M059J (cell line): ENCODE results near the gene ZC3H12D. TPM values are rescaled to one million over a fixed set of nuclear protein-coding genes. Genes with fewer than 3 reads are reported as not detected.
"Not testable (repeated sequence)": the region's sequence is repeated elsewhere in the genome, so short reads cannot be mapped to it uniquely, and the experiment has no call there.

Source experiments
- DNase-seq: peaks from one replicate; pipeline ENCODE4 v3.0.0-alpha.2; 2012; ENCODE audit warnings: low read depth
- total RNA-seq: library from RNA; depleted of rRNA; stranded (reverse); fragments of >200 nt; shearing (Covaris generic); gene quantifications from 2 replicates; pipeline ENCODE4 v1.2.3, GENCODE V29; 2014

ZC3H12D gene
- total RNA-seq, 1 experiment from 2014 or later: 0.22 TPM

DNA sequence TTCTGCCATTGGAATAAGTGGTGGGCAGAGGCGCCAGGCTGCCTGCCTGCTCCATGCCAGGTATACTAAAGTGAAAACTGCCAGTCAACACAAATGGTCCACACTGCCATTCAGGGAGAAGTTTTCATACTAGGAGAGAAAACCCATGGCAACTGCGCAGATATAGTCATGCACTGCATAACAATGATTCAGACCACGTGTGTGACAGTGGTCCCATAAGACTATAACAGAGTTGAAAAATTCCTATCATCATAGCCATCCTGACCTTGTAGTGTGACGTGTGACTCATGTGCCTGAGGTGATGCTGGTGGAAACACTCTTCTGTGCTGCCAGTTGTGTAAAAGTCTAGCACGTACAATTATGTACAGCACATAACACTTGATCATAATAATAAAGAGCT, 25.1 kb downstream of the ZC3H12D start:
- DNase-seq: peak; percentile 84

DNA sequence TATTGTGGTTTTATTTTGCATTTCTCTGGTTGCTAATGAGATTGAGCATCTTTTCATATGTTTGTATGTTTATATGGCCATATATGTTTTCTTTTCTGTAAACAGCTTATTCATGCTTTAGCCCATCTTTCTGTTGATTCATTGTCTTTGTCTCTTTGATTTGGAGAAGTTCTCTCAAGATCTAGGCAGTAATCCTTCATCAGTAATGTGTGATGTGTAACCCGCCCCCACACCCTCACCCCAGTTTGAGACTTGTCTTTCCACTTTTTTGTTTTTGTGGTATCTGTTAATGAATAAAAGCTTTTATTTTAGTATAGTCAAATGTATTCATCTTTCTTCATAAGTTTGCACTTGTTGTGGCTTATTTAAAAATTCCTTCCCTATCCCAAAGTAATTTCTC, 26.0 kb downstream of the ZC3H12D start:
- no peak for DNase-seq

DNA sequence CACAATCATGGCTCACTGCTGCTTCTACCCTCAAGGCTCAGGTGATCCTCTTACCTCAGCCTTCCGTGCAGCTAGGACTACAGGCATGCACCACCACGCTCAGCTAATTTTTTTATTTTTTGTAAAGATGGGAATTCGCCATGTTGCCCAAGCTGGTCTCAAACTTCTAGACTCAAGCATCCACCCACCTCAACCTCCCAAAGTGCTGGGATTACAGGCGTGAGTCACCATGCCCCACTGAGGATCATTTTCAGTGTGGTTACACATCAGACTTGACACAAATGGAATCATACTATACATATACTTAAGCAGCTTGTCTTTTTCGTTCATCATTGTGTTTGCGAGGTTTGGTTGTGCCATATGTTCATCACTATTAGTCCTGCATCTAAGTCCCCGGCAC, 26.6 kb downstream of the ZC3H12D start:
- peak; percentile 54 for DNase-seq

DNA sequence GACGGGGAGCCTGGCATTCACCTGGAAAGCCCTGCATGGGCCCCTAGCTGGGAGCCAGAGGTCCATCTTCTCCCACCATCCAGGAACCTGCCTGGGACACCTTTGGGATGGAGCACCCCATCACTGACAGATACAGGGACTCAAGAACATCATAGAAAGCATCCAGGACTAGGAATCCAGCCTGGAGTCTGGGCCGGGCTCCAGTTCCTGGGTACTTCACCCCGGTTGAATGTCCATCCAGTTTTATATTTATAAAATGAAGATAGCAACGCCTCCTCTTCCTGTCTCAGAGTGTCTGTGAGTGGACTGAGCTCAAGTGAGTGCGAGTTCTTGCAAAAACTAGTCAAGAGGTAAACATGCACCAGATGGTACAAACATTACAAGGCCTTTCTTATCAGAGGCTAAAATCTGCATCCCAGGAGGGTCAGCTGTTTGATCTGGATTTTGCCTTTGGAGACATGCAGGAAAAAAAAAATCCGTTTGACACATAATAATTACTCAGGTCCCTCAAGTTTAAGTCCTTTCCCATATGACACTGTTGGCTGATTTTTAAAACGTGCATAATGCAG, 27.4 kb downstream of the ZC3H12D start:
- no peak for DNase-seq

DNA sequence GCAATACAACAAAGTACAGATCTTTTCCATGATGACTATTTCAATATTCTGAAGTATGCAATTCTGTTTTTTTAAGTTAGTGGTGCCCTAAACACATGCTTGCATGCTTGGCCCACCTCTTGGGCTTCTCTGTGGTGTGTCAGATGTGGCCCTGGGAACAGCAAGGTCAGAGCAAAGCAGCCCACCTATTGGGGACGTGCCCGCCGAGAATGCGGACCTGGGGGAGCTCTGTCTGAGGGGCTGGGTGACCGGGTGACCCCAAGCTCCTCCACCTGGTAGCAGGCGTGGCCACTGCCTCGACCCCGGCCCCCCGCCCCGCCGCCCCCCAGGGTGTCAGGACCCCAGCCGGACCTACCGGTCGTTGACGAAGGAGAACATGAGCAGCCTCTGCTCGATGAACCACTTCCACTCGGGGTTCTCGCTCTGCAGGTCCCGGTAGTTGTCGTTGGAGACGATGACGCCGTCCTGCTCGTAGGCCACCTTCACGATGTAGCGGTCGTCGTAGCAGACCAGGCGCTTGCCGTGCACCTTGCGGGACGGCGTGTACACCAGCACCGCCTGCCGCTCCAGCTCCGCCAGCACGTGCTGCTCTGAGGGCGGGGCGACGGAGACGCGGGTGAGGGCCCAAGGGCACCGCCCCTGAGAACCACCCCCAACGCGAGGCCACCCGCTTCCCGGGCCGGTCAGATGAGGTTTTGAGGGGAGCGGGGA, 28.3 kb downstream of the ZC3H12D start:
- DNase-seq: no peak

DNA sequence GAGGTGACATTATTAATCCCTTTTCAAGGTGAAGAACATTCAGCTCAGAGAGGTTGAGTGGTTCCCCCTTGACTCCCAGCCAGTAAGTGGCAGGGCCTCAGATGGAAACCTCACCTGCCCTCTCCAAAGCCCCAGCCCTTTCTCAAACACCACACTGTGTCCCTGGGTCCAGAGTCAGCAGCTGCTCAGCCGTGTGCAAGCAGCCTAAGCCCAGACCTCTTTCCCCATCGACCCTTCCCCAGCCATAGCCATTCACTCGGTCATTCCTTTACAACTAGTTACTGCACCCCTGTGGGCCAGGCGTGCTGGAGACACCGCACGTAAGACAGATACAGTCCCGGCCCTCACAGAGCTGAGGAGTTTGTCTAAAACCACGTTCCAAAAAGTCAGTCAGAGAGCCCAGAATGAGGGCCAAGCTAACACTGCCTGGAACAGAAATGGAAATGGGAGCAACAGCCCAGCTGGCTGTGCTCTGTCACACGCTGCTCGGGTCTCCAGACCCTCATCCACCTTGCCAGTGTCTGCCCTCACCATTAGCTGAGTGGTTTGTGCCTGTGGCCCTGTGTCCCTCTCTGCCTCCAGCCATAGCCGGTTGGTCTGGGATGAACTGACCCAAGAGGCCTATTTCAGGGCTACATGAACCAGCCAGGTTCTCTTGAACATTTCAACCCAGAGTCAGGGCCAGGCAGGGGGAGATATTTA, 29.6 kb downstream of the ZC3H12D start:
- no peak for DNase-seq

DNA sequence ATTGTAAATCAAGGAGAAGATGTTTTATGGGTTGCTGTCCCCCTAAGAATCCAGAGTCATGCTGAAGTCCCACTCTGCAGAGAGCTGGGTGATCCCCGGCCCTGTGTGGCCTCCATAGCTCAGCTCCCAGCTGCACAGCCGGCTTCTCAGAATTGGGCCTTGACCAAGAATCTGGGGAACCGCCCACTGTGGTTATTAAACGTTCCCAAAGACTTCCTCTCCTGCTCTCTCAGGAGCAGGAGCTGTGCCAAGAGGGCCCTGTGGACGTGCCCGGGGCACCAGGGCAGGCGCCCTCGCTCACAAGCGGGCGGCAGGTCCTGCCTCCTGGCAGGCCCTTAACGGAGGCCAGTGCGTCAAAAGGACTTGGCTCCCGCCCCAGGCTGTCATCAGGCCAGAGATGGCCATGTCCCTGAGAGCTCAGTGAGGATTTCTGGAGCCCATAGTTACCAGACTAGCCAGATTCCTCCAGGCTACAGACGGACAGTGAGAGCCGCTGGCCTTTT, 30.4 kb downstream of the ZC3H12D start:
- peak; percentile 100 for DNase-seq

DNA sequence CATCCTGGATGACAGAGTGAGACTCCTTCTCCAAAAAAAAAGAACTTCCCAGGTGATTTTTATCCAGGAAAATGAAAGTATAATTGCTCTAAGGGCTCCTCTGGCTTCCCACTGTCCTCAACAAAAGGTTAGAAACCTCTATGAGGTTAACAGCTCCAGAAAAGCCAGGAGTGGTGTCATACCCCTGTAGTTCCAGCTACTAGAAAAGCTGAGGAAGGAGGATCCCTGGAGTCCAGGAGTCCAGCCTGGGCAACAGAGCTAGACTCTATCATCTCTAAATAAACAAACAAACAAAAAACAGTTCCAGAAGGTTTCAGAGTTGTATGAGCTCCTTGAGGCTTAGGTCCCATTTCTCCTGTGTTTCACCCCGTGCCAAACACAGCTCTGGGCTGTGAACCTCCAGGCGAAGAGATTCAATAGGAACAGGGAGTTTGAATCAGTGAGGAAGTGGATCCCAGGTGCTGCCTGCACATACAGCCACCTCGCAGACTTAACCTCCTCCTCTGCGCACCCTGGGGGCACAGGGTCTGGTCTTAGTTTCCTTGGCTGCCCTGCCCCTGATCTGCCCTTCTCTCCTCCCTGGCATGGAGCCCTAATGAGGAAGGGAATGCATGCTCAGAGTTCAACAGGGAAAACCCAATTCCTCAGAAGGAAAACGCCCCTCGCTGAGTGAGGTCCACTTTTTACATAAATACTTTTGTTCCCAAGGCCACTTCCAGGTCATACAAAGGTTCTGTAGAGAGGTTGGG, 31.0 kb downstream of the ZC3H12D start:
- peak; percentile 42 for DNase-seq

DNA sequence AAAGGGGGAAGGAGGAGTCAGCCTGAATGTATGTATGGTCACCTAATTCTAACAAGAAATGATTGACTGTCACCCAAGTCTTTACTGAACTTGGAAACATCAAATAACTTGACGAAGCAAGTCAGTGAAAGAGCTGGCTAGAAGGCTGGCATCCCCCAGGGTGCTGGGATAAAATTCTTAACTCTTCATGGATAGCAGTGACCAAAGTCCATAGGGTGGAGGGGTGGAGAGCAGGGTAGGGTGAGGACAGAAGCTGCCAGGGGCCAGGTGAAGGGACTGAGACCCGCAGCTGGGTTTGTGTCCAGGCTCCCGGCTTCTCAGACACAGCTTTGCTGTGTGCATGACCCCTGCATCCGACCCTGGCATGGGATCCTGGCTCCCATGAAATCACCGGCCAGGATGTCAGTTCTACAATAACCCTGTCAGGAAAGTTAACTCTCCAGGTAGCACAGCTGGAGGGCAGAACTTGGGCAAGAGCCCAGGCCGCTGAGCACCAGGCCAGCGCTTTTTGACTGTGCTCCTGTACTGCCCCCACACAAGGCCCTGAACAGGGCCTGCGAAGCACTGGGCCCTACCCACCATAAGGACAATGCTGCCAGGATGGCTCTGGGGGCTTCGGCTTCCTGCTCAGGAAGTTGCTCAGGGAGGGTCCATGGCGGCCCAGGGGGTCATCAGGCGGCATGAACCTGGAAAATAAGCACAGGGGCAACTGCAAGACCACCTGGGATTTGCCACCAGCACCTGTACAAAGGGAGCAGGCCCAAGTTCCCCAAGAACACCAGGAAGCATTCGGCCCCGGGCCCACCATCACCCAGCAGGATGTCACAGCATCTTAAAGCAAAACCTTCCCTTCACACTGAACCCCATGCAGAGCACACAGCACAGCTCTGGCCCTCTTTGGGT, 32.5 kb downstream of the ZC3H12D start:
- DNase-seq: peak; percentile 12

DNA sequence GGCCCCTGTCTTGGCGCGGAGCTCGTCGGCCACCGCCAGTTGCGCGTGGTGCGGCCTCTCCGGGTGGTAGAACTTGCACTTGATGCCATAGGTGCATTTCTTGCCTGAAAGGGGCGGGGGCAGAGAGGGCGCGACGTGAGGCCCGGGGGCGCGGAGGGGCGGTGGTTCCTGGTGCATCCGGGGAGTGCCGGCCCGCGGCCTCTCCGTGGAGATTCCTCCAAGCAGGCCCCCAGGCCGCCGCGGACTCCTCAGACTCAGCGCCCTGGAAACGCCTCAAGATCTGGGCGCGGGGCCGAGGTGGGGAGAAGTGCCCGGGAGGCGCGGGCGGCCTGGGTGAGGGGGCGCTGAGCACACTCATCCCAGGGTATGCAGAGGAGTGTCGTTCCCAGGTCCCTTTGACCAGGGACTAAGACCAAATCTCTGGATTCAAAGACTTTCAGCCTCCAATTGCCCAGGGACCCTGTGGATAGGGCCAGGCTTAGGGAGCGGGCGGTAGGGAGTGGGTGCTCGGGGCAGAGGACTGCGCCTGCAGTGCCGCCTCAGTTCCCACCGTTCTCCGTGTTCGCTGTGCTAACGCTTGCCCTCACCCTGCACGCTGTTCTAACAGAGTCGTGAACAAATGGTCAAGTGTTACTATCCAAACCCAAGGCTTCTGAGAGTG, 33.3 kb downstream of the ZC3H12D start:
- peak; percentile 20 for DNase-seq

DNA sequence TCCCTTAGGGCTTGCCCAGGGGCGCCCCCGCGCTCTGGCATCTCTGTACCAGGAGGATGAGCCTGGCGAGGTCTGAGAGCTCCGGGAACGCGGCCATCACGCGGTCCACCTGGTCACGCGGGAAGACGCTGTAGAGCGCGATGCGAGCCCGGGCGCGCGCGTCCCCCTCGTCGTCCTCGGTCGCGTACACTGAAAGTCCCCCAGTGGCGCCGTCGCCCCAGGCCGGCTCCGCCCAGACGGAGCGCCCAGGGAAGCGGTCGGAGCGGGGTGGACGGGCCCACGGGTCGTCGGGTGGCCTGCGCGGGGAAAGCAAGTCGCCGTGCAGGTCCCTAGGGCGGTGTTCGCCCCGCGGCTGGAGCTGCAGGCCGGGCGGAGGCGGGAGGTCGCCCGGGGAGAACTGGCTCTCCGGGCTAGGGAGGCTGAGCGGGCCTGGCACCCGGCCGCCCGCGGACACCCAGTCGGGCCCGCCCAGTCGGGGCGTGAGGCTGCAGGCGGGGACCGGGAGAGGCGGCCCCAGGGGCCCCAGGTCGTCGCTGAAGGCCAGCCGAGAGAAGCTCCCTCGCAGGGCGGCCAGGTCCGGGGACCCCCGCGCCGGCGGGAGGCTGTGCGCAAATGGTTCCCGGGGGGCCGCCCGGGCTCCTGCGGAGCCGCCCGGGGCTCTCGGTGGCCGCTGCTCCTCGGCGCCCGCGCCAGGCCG, 34.0 kb downstream of the ZC3H12D start:
- DNase-seq: peak; percentile 24

DNA sequence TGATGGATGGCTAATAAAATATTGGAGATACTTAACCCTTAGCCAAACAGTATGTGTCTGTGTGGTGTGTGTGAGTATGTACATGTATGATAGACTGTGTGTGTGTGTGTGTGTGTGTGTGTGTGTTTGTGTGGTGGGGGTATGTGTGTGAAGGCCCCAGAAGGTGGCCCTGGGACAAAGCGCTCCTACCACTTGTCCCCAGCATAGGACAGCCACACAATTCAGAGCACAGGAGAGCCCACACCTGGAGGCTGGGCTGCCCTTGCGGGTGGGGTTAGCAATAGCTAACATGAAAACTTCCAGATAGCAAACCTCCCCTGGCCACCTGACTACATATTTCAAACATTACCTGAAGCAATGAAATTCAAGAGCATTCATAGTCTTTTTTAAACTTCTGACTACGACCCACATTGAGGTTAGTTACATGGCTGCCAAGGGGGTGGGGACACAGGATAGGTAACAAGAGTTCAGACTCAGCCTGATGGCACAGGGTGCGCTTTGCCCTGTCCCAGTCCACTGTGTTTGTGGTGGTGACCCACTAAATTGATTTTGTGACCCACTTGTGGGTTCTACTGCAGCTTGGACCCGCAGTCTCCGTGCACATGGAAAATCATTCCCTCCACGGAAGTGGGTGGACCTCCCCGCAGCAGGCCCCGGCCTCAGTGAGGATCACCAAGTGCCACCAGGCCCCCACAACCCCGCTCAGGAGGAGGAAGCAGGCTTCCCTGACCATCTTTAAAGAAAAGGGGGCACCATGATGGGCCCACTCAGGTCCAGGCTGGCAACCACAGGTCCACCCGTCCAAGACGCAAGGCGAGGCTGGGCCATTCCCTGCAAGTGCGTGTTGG, 34.8 kb downstream of the ZC3H12D start:
- DNase-seq: no peak

DNA sequence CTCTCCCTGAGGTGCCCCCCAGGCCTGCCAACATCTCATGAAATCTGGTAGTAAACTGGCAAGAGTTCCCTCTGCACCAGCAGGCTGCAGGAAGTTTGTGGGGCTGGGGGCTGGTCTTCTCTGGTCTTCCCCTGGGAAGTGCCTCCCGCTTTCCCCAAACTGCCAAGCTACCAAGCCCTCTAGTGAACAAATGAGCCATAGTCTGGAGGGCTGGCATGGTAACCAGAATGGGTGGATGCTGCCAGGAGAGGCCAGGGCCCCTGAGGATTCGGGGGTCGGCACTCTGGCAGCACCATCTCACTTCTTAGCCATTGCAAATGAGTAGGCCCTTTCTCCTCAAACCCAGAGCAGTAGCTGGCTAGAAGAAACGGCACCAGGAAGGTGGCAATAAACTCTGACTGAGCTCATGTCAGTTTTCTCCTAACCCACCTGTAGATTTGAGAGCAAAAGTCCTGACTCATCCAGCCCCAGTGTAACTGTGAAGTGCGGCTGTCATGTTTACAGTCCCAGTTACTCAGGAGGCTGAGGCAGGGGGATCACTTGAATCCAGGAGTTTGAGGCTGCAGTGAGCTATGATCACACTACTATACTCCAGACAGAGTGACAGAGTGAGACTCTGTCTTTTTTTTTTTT, 35.9 kb downstream of the ZC3H12D start:
- DNase-seq: no peak

DNA sequence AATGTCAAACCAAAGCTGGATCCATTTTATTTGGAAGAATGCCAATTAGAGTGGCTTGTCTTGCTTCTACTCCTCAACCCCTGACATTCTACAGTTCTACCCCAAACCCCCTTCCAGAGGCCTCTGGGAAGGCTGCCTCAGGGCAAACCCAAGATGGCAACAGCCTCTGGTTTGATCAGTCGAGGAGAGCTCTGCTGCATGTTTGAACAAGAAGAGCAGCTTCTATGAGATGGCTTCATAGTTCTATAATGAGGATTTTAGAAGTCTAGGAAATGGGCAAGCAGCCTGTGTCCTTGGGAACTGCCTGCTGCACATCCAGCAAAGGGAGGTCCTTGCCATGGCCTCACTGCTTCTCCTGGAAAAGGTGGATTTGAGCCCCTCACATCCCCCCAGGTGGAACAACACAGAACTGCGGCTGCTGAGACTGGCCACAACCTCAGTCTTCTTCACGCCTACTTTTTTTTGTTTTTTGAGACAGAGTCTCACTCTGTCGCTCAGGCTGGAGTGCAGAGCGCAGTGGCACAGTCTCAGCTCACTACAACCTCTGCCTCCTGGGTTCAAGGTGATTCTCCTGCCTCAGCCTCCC, 37.9 kb downstream of the ZC3H12D start:
- no peak for DNase-seq

DNA sequence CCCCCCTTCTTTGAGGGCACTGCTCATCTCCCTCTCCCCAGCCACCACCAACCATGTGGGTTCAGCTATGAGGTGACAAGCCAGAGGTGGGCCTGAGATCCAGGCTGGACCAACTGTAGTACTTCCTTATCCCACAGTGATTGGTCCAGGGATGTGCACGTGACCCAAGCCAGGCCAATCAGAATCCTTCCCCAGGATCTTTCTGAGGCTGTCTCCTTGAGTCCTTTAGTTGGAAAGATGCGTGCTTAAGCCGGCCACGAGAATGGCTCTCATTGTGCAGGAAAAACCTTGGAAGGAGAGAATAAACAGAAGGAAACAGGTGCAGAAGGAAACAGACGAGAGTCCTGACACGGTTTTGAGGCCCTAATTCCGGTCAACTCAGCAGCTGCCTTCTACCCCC, 39.2 kb downstream of the ZC3H12D start:
- DNase-seq: no peak

DNA sequence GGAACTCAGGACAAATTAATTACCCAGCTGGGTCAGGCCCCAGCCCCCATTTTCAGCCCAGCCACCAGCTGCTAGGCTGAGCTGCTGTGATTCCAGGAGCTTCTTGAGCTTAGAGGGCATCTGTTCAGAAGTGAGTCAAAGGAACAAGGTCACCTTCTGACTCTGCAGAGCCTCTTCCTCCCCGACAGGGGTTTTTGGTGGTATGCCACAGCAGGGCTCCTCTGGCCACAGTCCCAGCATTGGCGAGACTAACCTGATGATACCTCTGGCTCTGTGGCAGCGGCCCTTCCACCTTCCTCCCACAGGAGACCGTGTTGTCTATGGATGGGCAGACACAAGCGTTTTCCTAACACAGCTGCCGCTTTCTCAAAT, 39.7 kb downstream of the ZC3H12D start:
- DNase-seq: no peak

DNA sequence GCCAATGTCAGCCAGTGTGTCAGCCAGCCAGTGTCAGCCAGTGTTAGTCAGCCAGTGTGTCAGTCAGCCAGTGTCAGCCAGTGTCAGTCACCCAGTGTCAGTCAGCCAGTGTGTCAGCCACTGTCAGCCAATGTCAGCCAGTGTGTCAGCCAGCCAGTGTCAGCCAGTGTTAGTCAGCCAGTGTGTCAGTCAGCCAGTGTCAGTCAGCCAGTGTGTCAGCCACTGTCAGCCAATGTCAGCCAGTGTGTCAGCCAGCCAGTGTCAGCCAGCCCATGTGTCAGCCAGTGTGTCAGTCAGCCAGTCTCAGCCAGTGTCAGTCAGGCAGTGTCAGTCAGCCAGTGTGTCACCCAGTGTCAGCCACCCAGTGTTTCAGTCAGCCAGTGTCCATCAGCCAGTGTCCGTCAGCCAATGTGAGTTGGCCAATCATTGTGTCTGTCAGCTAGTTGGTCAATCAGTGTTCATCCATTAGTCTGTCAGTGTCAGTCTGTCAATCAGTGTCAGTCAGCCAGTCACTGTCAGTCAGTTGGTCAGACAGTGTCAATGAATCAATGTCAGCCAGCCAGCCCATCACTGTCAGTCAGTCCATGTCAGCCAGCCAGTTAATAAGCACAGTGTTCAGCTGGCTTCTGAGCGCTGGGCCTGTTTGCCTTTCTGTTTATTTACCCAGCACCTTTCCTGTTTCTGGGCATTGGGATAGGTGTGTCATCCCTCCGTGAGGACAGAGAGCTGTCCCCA, 40.3 kb downstream of the ZC3H12D start:
- not testable (repeated sequence) for DNase-seq
